Testis (tissue), 2 donors: ENCODE data around the gene SFMBT2.

ENCODE experiments used
- POLR2A ChIP-seq: fragments of 450-650 bp; IDR thresholded peaks from one replicate; pipeline ENCODE4 v1.6.1; 2017; ENCODE audit warnings: antibody characterized with exemption, mild to moderate bottlenecking, moderate library complexity
- TF ChIP-seq, protein P1 (sequence below), 3 experiments: fragments of 450-650 bp in 2 of 3; fragments of 200-600 bp in 1 of 3; sonication (generic) in 1 of 3; IDR thresholded peaks; one replicate each; pipeline ENCODE4 v1.5.1; 2016 to 2019; ENCODE audit warnings: antibody characterized with exemption in 3 of 3, mild to moderate bottlenecking in 2 of 3, moderate library complexity in 1 of 3

DNA sequence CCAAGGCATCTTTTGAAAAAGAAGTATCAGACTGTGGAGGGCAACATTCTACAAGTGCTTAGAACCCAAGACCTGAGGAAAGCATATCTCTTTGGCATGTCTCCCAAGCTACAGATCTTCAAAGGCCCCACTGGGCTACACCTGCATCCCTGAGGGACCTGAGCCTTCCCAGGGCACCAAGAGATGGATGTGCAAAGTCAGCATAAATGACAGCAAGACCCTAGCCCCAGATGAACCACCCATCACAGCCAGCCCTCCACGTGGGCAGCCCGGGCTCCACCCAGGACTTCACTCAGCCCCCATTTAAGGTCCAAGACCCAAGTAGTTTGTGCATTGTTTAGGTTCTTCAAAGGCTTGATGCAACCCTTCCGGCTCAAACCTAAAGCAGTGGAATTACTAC is 123.5 kb downstream of the SFMBT2 start:
- TF ChIP-seq, protein P1, sequence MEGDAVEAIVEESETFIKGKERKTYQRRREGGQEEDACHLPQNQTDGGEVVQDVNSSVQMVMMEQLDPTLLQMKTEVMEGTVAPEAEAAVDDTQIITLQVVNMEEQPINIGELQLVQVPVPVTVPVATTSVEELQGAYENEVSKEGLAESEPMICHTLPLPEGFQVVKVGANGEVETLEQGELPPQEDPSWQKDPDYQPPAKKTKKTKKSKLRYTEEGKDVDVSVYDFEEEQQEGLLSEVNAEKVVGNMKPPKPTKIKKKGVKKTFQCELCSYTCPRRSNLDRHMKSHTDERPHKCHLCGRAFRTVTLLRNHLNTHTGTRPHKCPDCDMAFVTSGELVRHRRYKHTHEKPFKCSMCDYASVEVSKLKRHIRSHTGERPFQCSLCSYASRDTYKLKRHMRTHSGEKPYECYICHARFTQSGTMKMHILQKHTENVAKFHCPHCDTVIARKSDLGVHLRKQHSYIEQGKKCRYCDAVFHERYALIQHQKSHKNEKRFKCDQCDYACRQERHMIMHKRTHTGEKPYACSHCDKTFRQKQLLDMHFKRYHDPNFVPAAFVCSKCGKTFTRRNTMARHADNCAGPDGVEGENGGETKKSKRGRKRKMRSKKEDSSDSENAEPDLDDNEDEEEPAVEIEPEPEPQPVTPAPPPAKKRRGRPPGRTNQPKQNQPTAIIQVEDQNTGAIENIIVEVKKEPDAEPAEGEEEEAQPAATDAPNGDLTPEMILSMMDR (IDR thresholded peaks at IDR 0.05) = no peak
- TF ChIP-seq POLR2A = no peak
